Glutamatergic neuron (in vitro differentiated cells): ENCODE data around the gene TCF7. TPM values are rescaled to one million over a fixed set of nuclear protein-coding genes. Genes with fewer than 3 reads are reported as not detected.

Experiments used
- DNase-seq: peaks from one replicate; pipeline ENCODE4 v3.0.0; 2022
- H3K27ac Mint-ChIP-seq: one replicate; pipeline ENCODE4 v1.8.0; 2020; ENCODE audit warnings: mild to moderate bottlenecking, mixed read lengths, inconsistent platforms; ENCODE audit not compliant: unreplicated experiment
- H3K27me3 Mint-ChIP-seq: one replicate; pipeline ENCODE4 v1.8.0; 2020; ENCODE audit warnings: mild to moderate bottlenecking, moderate library complexity, mixed read lengths, inconsistent platforms; ENCODE audit not compliant: unreplicated experiment
- H3K36me3 Mint-ChIP-seq: one replicate; pipeline ENCODE4 v1.8.0; 2020; ENCODE audit warnings: mild to moderate bottlenecking, mixed read lengths, inconsistent platforms; ENCODE audit not compliant: unreplicated experiment
- H3K4me1 Mint-ChIP-seq: one replicate; pipeline ENCODE4 v1.8.0; 2020; ENCODE audit warnings: mild to moderate bottlenecking, low read depth, mixed read lengths, inconsistent platforms; ENCODE audit not compliant: unreplicated experiment
- H3K4me3 Mint-ChIP-seq: one replicate; pipeline ENCODE4 v1.8.0; 2020; ENCODE audit warnings: mild to moderate bottlenecking, mixed read lengths, inconsistent platforms; ENCODE audit not compliant: unreplicated experiment
- H3K9me3 Mint-ChIP-seq: one replicate; pipeline ENCODE4 v1.8.0; 2020; ENCODE audit warnings: mild to moderate bottlenecking, moderate library complexity, mixed read lengths, inconsistent platforms; ENCODE audit not compliant: unreplicated experiment
- CTCF ChIP-seq: fragments of 200-600 bp; sonication (generic); IDR thresholded peaks from one replicate; pipeline ENCODE4 v1.5.0; 2021; ENCODE audit not compliant: partially characterized antibody, unreplicated experiment
- total RNA-seq: library from RNA; stranded (reverse); fragmentation: NEBNext Ultra II Directional; extraction: Animal tissue kit (Norgen Biotek cat#: 25700); gene quantifications from one replicate; pipeline ENCODE4 v1.2.1, GENCODE V29; 2021; ENCODE audit not compliant: unreplicated experiment

The TCF7 gene
- total RNA-seq, 1 donor from 2014 or later, result 5.8 TPM

- no peak for DNase-seq
- H3K27me3 Mint-ChIP-seq, result peaks cover 1% of the 10 kb centered on the region
- peaks cover 4% of the 10 kb centered on the region for H3K9me3 Mint-ChIP-seq
- H3K27ac Mint-ChIP-seq, result peak overlapping the region; percentile 99
- no peaks in the 10 kb centered on the region for H3K36me3 Mint-ChIP-seq
- H3K4me3 Mint-ChIP-seq, result peak overlapping the region; percentile 94
- TF ChIP-seq CTCF, result no peak
- peaks cover 8% of the 10 kb centered on the region for H3K4me1 Mint-ChIP-seq
Measured at GRCh38 chr5:134178096-134178419, 63.6 kb downstream of the TCF7 start.

GRCh38 chr5:134183481-134183880 is 69.0 kb downstream of the TCF7 start:
- H3K36me3 Mint-ChIP-seq, result no peaks in the 10 kb centered on the region
- peaks cover 4% of the 10 kb centered on the region for H3K9me3 Mint-ChIP-seq
- peaks cover 1% of the 10 kb centered on the region for H3K27me3 Mint-ChIP-seq
- no peaks in the 10 kb centered on the region for H3K4me1 Mint-ChIP-seq
- no peak overlapping the region for H3K4me3 Mint-ChIP-seq
- TF ChIP-seq CTCF, result no peak
- DNase-seq, result no peak
- no peak overlapping the region for H3K27ac Mint-ChIP-seq

- no peaks in the 10 kb centered on the region for H3K4me1 Mint-ChIP-seq
- H3K27ac Mint-ChIP-seq, result no peak overlapping the region
- peak; percentile 83 for TF ChIP-seq CTCF
- H3K4me3 Mint-ChIP-seq, result no peak overlapping the region
- no peaks in the 10 kb centered on the region for H3K36me3 Mint-ChIP-seq
- H3K27me3 Mint-ChIP-seq, result peaks cover 1% of the 10 kb centered on the region
- DNase-seq, result peak; percentile 80
- peaks cover 4% of the 10 kb centered on the region for H3K9me3 Mint-ChIP-seq
Measured at GRCh38 chr5:134184155-134185135, 70.0 kb downstream of the TCF7 start.

GRCh38 chr5:134188092-134188491 is 73.6 kb downstream of the TCF7 start:
- Mint-ChIP-seq H3K4me3 (no peak overlapping the region), H3K4me1 (no peaks in the 10 kb centered on the region), H3K9me3 (peaks cover 4% of the 10 kb centered on the region), H3K36me3 (no peaks in the 10 kb centered on the region), H3K27me3 (peaks cover 4% of the 10 kb centered on the region), H3K27ac (no peak overlapping the region)
- no peak for DNase-seq
- no peak for TF ChIP-seq CTCF

GRCh38 chr5:134189031-134189430 is 74.5 kb downstream of the TCF7 start:
- H3K9me3 Mint-ChIP-seq, result peaks cover 4% of the 10 kb centered on the region
- DNase-seq, result no peak
- no peak overlapping the region for H3K4me3 Mint-ChIP-seq
- TF ChIP-seq CTCF, result no peak
- H3K4me1 Mint-ChIP-seq, result no peaks in the 10 kb centered on the region
- H3K27me3 Mint-ChIP-seq, result peaks cover 4% of the 10 kb centered on the region
- no peaks in the 10 kb centered on the region for H3K36me3 Mint-ChIP-seq
- no peak overlapping the region for H3K27ac Mint-ChIP-seq
